GM10248 (cell line): Measurements from ENCODE around the gene CCL1.

Experiments
- CTCF ChIA-PET: fragments of 300-600 bp; sonication (Branson Sonifier 250); formaldehyde crosslinking; extraction: SDS; loops from one replicate; lab custom pipeline; 2021; ENCODE audit warnings: antibody characterized with exemption; lab: Yijun Ruan, JAX
- POLR2A ChIA-PET: fragments of 350-650 bp; sonication (Branson Sonifier 250); formaldehyde crosslinking; extraction: SDS; loops from one replicate; lab custom pipeline; 2020; ENCODE audit warnings: antibody characterized with exemption; lab: Yijun Ruan, JAX
- DNase-seq: peaks from one replicate; pipeline ENCODE4 v3.0.0; 2012; ENCODE audit errors: extremely low spot score
- CTCF ChIP-seq: IDR thresholded peaks from 2 replicates; pipeline ENCODE4 v1.5.1; 2012; ENCODE audit warnings: mild to moderate bottlenecking, low read depth; ENCODE audit errors: extremely low read depth, missing control alignments, control extremely low read depth

CCL1 gene

DNA sequence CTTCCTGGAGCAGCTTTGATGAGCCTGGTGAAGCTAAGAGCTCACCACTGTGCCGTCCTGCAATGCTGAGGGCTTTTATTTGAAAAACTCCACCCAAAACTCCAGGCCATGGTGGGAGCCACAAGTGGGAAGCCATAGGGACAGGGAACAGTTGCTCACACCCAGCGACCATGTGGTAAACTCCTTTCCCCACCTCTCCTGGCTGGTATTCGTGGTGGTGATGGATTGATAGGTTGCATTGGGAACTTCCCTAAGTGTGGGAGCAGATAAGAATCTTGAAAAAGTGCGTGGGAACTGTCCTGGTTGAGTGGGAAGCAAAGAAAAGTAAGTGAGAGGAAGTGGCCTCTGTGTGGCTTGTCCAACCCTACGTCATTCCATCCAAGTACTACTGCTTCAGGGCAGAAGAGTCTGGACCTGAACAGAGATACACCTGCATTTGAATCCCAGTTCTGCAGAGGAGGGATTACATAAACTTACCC is at the start of gene CCL1:
Gene CCL1 (minus strand): TSS at position 51 of the 479 bp plus-strand sequence. CDS start 72 bp downstream, outside the sequence.
- no peak for DNase-seq
- TF ChIP-seq CTCF: no peak
- POLR2A ChIA-PET: no interaction called here
- CTCF ChIA-PET: interaction anchor here (1.1 to 7.2 kb wide), 10 partner anchors 9 to 217 kb away, joined by 3 to 305 read pairs (median 30); no protein-coding TSS in a partner anchor

DNA sequence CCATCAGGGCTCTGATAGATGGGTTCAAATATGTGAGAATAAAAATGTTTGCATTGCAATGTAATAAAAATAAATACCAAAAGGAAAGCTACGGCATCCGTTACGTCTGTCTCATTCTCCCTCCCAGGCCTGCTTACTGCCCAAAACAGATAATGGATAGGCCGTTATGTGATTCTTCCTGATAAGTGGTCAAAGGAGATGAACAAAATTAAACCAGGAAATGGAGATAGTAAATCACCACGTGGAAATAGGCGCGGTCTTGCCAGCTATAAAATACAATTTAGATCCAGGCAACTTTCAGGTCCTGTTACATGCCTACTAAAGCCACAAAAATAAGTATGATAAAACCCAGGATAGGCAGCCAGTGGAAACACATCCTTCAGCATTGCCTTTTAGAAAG is 49.5 kb upstream of the CCL1 start:
- no peak for DNase-seq
- ChIA-PET CTCF (interaction anchor here (1.4 to 2.6 kb wide), 3 partner anchors 8 to 51 kb away, joined by 5 to 14 read pairs (median 6); no protein-coding TSS in a partner anchor), POLR2A (no interaction called here)
- no peak for TF ChIP-seq CTCF

DNA sequence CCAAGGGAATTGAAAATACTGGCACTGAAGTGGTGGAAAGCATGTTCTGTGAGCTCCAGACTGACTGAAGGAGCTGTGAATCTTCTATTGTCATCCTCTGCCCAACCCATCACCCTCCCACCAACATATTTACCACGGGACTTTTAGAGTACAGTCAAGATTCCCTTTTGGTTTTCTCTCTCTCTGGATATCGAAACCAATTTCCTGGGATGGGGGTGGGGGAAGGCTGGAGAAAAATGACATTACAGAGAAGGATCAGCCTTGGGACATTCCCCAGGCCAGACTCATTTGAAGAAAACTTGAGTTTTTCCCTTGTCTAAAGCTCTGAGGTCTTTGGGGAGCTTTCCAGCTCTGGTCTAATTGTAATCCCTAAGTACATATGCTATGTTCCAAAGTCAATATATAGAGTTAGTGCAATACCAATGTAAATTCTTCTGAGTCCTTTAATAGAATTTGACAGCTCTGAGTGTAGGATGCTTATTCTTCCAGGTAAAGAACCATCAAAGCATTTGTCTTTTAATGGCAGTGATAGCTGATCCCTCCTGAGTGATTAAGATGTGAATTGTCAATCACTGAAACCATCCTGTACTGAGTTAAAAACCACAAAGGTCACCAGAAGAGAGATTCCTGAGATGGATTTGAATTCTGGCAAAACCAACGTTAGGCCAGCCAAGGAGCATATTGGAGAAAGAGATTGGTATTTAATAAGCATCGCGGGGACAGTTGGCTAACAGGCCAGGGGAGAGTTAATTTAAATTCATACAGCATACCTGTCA is 48.8 kb upstream of the CCL1 start:
- CTCF ChIA-PET: interaction anchor here (1.4 to 2.6 kb wide), 3 partner anchors 8 to 50 kb away, joined by 5 to 14 read pairs (median 6); no protein-coding TSS in a partner anchor
- POLR2A ChIA-PET: no interaction called here

DNA sequence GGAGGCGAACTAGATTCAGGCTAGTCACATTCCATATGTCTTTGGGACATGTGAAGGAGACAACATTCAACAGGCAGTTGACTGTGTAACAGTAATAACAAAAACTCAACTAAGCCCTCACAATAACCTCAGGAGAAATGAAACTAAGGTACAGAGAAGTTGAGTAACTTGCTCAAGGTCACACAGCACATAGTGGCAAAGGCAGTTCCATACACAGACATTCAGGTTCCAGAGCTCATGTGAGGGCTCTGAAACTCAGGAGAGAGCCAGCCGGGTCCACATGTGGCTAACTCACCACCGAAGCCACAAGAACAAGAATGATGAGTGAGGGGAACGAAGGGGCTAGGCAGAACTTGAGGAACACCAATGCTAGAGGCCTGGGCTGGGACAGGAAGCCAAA is 46.3 kb upstream of the CCL1 start:
- POLR2A ChIA-PET: no interaction called here
- TF ChIP-seq CTCF: no peak
- CTCF ChIA-PET: no interaction called here
- no peak for DNase-seq

More for the DNA sequence above, 48.8 kb upstream of the CCL1 start:
- no peak for DNase-seq
- no peak for TF ChIP-seq CTCF

GRCh38 chr17:34408439-34408838 is 45.4 kb upstream of the CCL1 start:
- CTCF ChIA-PET: interaction anchor here (0.9 to 1.0 kb wide), 2 partner anchors 12 to 47 kb away, joined by 3 read pairs; no protein-coding TSS in a partner anchor
- POLR2A ChIA-PET: no interaction called here
- TF ChIP-seq CTCF: no peak

DNA sequence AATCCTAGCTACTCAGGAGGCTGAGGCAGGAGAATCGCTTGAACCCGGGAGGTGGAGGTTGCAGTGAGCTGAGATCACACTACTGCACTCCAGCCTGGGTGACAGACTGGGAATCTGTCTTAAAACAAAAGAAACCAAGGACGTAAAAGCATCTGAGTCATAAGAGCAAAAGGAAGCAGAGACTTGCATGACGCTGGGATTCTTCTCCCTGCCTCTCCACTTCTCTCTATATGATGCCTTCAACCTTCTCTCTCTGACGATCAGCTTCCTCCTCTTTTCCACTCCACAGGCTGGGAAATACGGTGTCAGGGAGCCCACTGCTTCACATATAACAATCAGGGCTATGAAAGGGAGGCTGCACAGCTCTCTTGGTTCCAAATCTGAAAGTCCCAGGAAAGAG is 43.2 kb upstream of the CCL1 start:
- ChIA-PET POLR2A (no interaction called here), CTCF (interaction anchor here (0.7 kb wide), 1 partner anchor 45 kb away, joined by 3 read pairs; no protein-coding TSS in a partner anchor)
- no peak for TF ChIP-seq CTCF
- no peak for DNase-seq

More at GRCh38 chr17:34408439-34408838, 45.4 kb upstream of the CCL1 start:
- DNase-seq: no peak
